WTC11 (cell line): ENCODE results near the gene SUSD6. TPM values are rescaled to one million over a fixed set of nuclear protein-coding genes. Genes with fewer than 3 reads are reported as not detected.
"Not testable (repeated sequence)": the region's sequence is repeated elsewhere in the genome, so short reads cannot be mapped to it uniquely, and the experiment has no call there.

Source experiments
- ATAC-seq: fragments of 200-7000 bp; cut with Tn5 transposase; 2 replicates; pipeline ENCODE4 v1.10.0; 2021; ENCODE audit warnings: mild to moderate bottlenecking, moderate library complexity
- CTCF ChIA-PET: fragments of 300-600 bp; sonication (Branson Sonifier 250); formaldehyde crosslinking; loops from one replicate; lab custom pipeline; 2021; ENCODE audit warnings: antibody characterized with exemption; lab: Charles Lee
- POLR2A ChIA-PET: fragments of 350-600 bp; sonication (Branson Sonifier 250); formaldehyde crosslinking; loops from one replicate; lab custom pipeline; 2021; ENCODE audit warnings: antibody characterized with exemption; lab: Charles Lee
- DNase-seq: peaks from one replicate; pipeline ENCODE4 v3.0.0; 2021; ENCODE audit warnings: low spot score
- H3K27ac Mint-ChIP-seq: 2 replicates; pipeline ENCODE4 v1.8.0; 2021; ENCODE audit warnings: mixed read lengths
- H3K27me3 Mint-ChIP-seq: 2 replicates; pipeline ENCODE4 v1.8.0; 2021; ENCODE audit warnings: low read depth, mild to moderate bottlenecking, moderate library complexity, mixed read lengths
- H3K36me3 Mint-ChIP-seq: 2 replicates; pipeline ENCODE4 v1.8.0; 2021; ENCODE audit warnings: mixed read lengths
- H3K4me1 Mint-ChIP-seq: 2 replicates; pipeline ENCODE4 v1.8.0; 2022; ENCODE audit warnings: mixed read lengths
- H3K4me3 Mint-ChIP-seq: 2 replicates; pipeline ENCODE4 v1.8.0; 2021; ENCODE audit warnings: mild to moderate bottlenecking, moderate library complexity, mixed read lengths
- H3K9me3 Mint-ChIP-seq: 2 replicates; pipeline ENCODE4 v1.8.0; 2021; ENCODE audit warnings: mixed read lengths
- CDX4 ChIP-seq: fragments of 250-450 bp; sonication (Bioruptor Pico); IDR thresholded peaks from 2 replicates; pipeline ENCODE4 v1.9.0; 2021; ENCODE audit warnings: moderate library complexity, mild to moderate bottlenecking, inconsistent platforms, borderline replicate concordance
- CTCF ChIP-seq: fragments of 200-600 bp; IDR thresholded peaks from 2 replicates; pipeline ENCODE4 v1.8.0; 2022; ENCODE audit warnings: antibody characterized with exemption
- E2F1 ChIP-seq: sonication (generic); formaldehyde crosslinking; IDR thresholded peaks from 2 replicates; pipeline ENCODE4 v1.8.0; 2022; ENCODE audit warnings: mild to moderate bottlenecking, missing genetic modification reagents
- ERG ChIP-seq: fragments of 250-450 bp; sonication (Bioruptor Pico); IDR thresholded peaks from 2 replicates; pipeline ENCODE4 v1.8.0; 2021; ENCODE audit warnings: mild to moderate bottlenecking
- FOXJ3 ChIP-seq: sonication (generic); formaldehyde crosslinking; IDR thresholded peaks from 2 replicates; pipeline ENCODE4 v1.9.0; 2021; ENCODE audit warnings: missing genetic modification reagents, mild to moderate bottlenecking, borderline replicate concordance
- JAZF1 ChIP-seq: fragments of 250-450 bp; sonication (Bioruptor Pico); IDR thresholded peaks from 2 replicates; pipeline ENCODE4 v1.9.0; 2021; ENCODE audit warnings: moderate library complexity, mild to moderate bottlenecking, inconsistent platforms
- JUN ChIP-seq: sonication (generic); formaldehyde crosslinking; IDR thresholded peaks from 2 replicates; pipeline ENCODE4 v1.8.0; 2023; ENCODE audit warnings: mild to moderate bottlenecking, missing genetic modification reagents
- MLX ChIP-seq: sonication (generic); formaldehyde crosslinking; IDR thresholded peaks from 2 replicates; pipeline ENCODE4 v1.8.1; 2023; ENCODE audit warnings: mild to moderate bottlenecking, missing genetic modification reagents, moderate library complexity
- NFE2L1 ChIP-seq: sonication (generic); formaldehyde crosslinking; IDR thresholded peaks from 2 replicates; pipeline ENCODE4 v1.8.1; 2023; ENCODE audit warnings: missing genetic modification reagents
- NFYB ChIP-seq: sonication (generic); formaldehyde crosslinking; conservative IDR thresholded peaks from 2 replicates; pipeline ENCODE4 v1.8.0; 2022; ENCODE audit warnings: low read depth, missing genetic modification reagents
- NR1H2 ChIP-seq: sonication (generic); formaldehyde crosslinking; IDR thresholded peaks from 2 replicates; pipeline ENCODE4 v1.9.0; 2021; ENCODE audit warnings: mild to moderate bottlenecking, moderate library complexity, missing genetic modification reagents
- PRRX2 ChIP-seq: fragments of 250-450 bp; sonication (Bioruptor Pico); IDR thresholded peaks from 2 replicates; pipeline ENCODE4 v1.8.0; 2021; ENCODE audit warnings: mild to moderate bottlenecking
- SMAD4 ChIP-seq: sonication (generic); formaldehyde crosslinking; IDR thresholded peaks from 2 replicates; pipeline ENCODE4 v1.8.0; 2022; ENCODE audit warnings: mild to moderate bottlenecking, missing genetic modification reagents
- ZNF121 ChIP-seq: sonication (generic); formaldehyde crosslinking; IDR thresholded peaks from 2 replicates; pipeline ENCODE4 v1.8.0; 2023; ENCODE audit warnings: missing genetic modification reagents
- ZNF138 ChIP-seq: sonication (generic); formaldehyde crosslinking; conservative IDR thresholded peaks from 2 replicates; pipeline ENCODE4 v1.8.1; 2022; ENCODE audit warnings: mild to moderate bottlenecking, moderate library complexity, missing genetic modification reagents
- ZNF281 ChIP-seq: sonication (generic); formaldehyde crosslinking; IDR thresholded peaks from 2 replicates; pipeline ENCODE4 v1.8.0; 2023; ENCODE audit warnings: mild to moderate bottlenecking, missing genetic modification reagents
- ZNF317 ChIP-seq: sonication (generic); formaldehyde crosslinking; IDR thresholded peaks from 2 replicates; pipeline ENCODE4 v1.8.1; 2023; ENCODE audit warnings: low read depth, mild to moderate bottlenecking, moderate library complexity, missing genetic modification reagents, borderline replicate concordance
- ZNF396 ChIP-seq: fragments of 250-450 bp; sonication (Bioruptor Pico); IDR thresholded peaks from 2 replicates; pipeline ENCODE4 v1.8.0; 2021; ENCODE audit warnings: mild to moderate bottlenecking, moderate library complexity, borderline replicate concordance
- ZNF416 ChIP-seq: fragments of 250-450 bp; sonication (Bioruptor Pico); IDR thresholded peaks from 2 replicates; pipeline ENCODE4 v1.9.0; 2021; ENCODE audit warnings: mild to moderate bottlenecking, inconsistent platforms
- ZNF512 ChIP-seq: sonication (generic); formaldehyde crosslinking; IDR thresholded peaks from 2 replicates; pipeline ENCODE4 v1.8.1; 2022; ENCODE audit warnings: missing genetic modification reagents, borderline replicate concordance
- total RNA-seq: library from RNA; stranded (reverse); gene quantifications from 3 replicates; pipeline ENCODE4 v1.2.3, GENCODE V29; 2021

Gene SUSD6
- total RNA-seq, 1 experiment from 2014 or later = 10.1 TPM

- POLR2A ChIA-PET, DNase-seq, ATAC-seq, H3K27me3 Mint-ChIP-seq, H3K4me3 Mint-ChIP-seq, H3K27ac Mint-ChIP-seq, H3K36me3 Mint-ChIP-seq, H3K9me3 Mint-ChIP-seq: not testable (repeated sequence)
- TF ChIP-seq ZNF121 (CRISPR knock-in tag) = peak; percentile 55
- CTCF ChIA-PET = interaction anchor here (0.7 to 1.7 kb wide), 4 partner anchors 8 to 145 kb away, joined by 3 to 9 read pairs (median 3); partner anchors contain the start of gene CCDC177
- H3K4me1 Mint-ChIP-seq = peaks cover 40% of the 10 kb centered on the region
These were observed 107.2 kb downstream of the SUSD6 start for GRCh38 chr14:69718614-69719013.

GRCh38 chr14:69719501-69719951 is 108.1 kb downstream of the SUSD6 start:
- peak; percentile 33 for DNase-seq
- TF ChIP-seq FOXJ3 (CRISPR knock-in tag) = no peak
- TF ChIP-seq NR1H2 = no peak
- TF ChIP-seq ZNF138 (CRISPR knock-in tag) = no peak
- no peak for TF ChIP-seq ZNF281
- TF ChIP-seq PRRX2 = no peak
- no peak for TF ChIP-seq E2F1 (CRISPR knock-in tag)
- no peak for TF ChIP-seq JAZF1 (CRISPR knock-in tag)
- TF ChIP-seq ZNF512 (CRISPR knock-in tag) = no peak
- TF ChIP-seq ZNF396 = no peak
- TF ChIP-seq SMAD4 (CRISPR knock-in tag) = no peak
- TF ChIP-seq CTCF = no peak
- TF ChIP-seq, all 79 proteins: peak for 0
- Mint-ChIP-seq H3K27ac (no peak overlapping the region), H3K4me3 (no peak overlapping the region), H3K4me1 (peaks cover 30% of the 10 kb centered on the region), H3K27me3 (no peaks in the 10 kb centered on the region), H3K36me3 (no peaks in the 10 kb centered on the region), H3K9me3 (no peaks in the 10 kb centered on the region)
- ChIA-PET CTCF (interaction anchor here (0.5 to 1.2 kb wide), 2 partner anchors 146 to 160 kb away, joined by 3 to 4 read pairs; no protein-coding TSS in a partner anchor), POLR2A (interaction anchor here (0.6 kb wide), 1 partner anchor 52 kb away, joined by 5 read pairs; no protein-coding TSS in a partner anchor)
- ATAC-seq = peak; percentile 73

GRCh38 chr14:69720912-69721311 is 109.5 kb downstream of the SUSD6 start:
- ChIA-PET POLR2A (no interaction called here), CTCF (interaction anchor here (1.0 to 1.2 kb wide), 5 partner anchors 10 to 186 kb away, joined by 3 read pairs; partner anchors contain the start of gene CCDC177)
- no peaks in the 10 kb centered on the region for H3K9me3 Mint-ChIP-seq
- H3K4me3 Mint-ChIP-seq = no peak overlapping the region
- peaks cover 22% of the 10 kb centered on the region for H3K4me1 Mint-ChIP-seq
- H3K27ac Mint-ChIP-seq = no peak overlapping the region
- DNase-seq = no peak
- TF ChIP-seq NFYB (CRISPR knock-in tag) (no peak), ZNF317 (CRISPR knock-in tag) (no peak), JUN (CRISPR knock-in tag) (no peak), NR1H2 (no peak), FOXJ3 (CRISPR knock-in tag) (no peak), NFE2L1 (CRISPR knock-in tag) (no peak), ERG (CRISPR knock-in tag) (no peak), JAZF1 (CRISPR knock-in tag) (no peak), CDX4 (no peak), MLX (CRISPR knock-in tag) (no peak), ZNF416 (CRISPR knock-in tag) (no peak)
- H3K36me3 Mint-ChIP-seq = no peaks in the 10 kb centered on the region
- no peak for ATAC-seq
- peaks cover 9% of the 10 kb centered on the region for H3K27me3 Mint-ChIP-seq
